ACC112 (cell line): ENCODE results near the gene CHN1.
A peak's percentile ranks its signal among the peaks of the same experiment; 100 is the strongest.

Experiments
- H2AFZ ChIP-seq: fragments of 200-600 bp; sonication (generic); one replicate; pipeline ENCODE4 v1.6.0; 2017; ENCODE audit warnings: antibody characterized with exemption, low read length; ENCODE audit not compliant: unreplicated experiment
- H3K27ac ChIP-seq: fragments of 200-600 bp; sonication (generic); 2 replicates; pipeline ENCODE4 v1.5.1; 2014; ENCODE audit warnings: low read depth, mild to moderate bottlenecking, antibody characterized with exemption, low read length, moderate library complexity
- H3K27me3 ChIP-seq: fragments of 200-600 bp; sonication (generic); 2 replicates; pipeline ENCODE4 v1.6.1; 2014; ENCODE audit warnings: mild to moderate bottlenecking, antibody characterized with exemption, low read length, moderate library complexity, mixed read lengths; ENCODE audit not compliant: insufficient read depth
- H3K36me3 ChIP-seq: fragments of 200-600 bp; sonication (generic); 2 replicates; pipeline ENCODE4 v1.6.1; 2016; ENCODE audit warnings: mild to moderate bottlenecking, antibody characterized with exemption, low read length, moderate library complexity, mixed read lengths; ENCODE audit not compliant: insufficient read depth
- H3K4me1 ChIP-seq: fragments of 200-600 bp; sonication (generic); one replicate; pipeline ENCODE4 v1.6.1; 2016; ENCODE audit warnings: low read length, mixed read lengths; ENCODE audit not compliant: insufficient read depth, unreplicated experiment, control insufficient read depth
- H3K4me3 ChIP-seq: fragments of 200-600 bp; sonication (generic); 2 replicates; pipeline ENCODE4 v1.5.1; 2014; ENCODE audit warnings: mild to moderate bottlenecking, low read depth, low read length
- H3K79me2 ChIP-seq: fragments of 200-600 bp; sonication (generic); one replicate; pipeline ENCODE4 v1.6.0; 2016; ENCODE audit warnings: low read length; ENCODE audit not compliant: control insufficient read depth, unreplicated experiment, insufficient read depth

Gene CHN1

GRCh38 chr2:174901075-174901474, 104.1 kb downstream of the CHN1 start:
- Histone ChIP-seq H2AFZ (peak overlapping the region; percentile 33), H3K79me2 (no peaks in the 10 kb centered on the region), H3K4me3 (peak overlapping the region; percentile 52), H3K27me3 (no peaks in the 10 kb centered on the region), H3K27ac (no peak overlapping the region), H3K36me3 (no peaks in the 10 kb centered on the region), H3K4me1 (peaks cover 8% of the 10 kb centered on the region)

- H3K36me3 ChIP-seq = no peaks in the 10 kb centered on the region
- H2AFZ ChIP-seq = peak overlapping the region; percentile 29
Observed at GRCh38 chr2:174897286-174897685, 107.9 kb downstream of the CHN1 start.

GRCh38 chr2:174893018-174893417, 112.2 kb downstream of the CHN1 start:
- Histone ChIP-seq H2AFZ (no peak overlapping the region), H3K27me3 (no peaks in the 10 kb centered on the region), H3K79me2 (no peaks in the 10 kb centered on the region), H3K4me3 (no peak overlapping the region), H3K27ac (no peak overlapping the region), H3K36me3 (no peaks in the 10 kb centered on the region), H3K4me1 (no peaks in the 10 kb centered on the region)

More at GRCh38 chr2:174897286-174897685, 107.9 kb downstream of the CHN1 start:
- Histone ChIP-seq H3K27ac (no peak overlapping the region), H3K27me3 (no peaks in the 10 kb centered on the region), H3K4me3 (no peak overlapping the region), H3K4me1 (peaks cover 3% of the 10 kb centered on the region), H3K79me2 (no peaks in the 10 kb centered on the region)

- Histone ChIP-seq H2AFZ (peak overlapping the region; percentile 11), H3K4me1 (no peaks in the 10 kb centered on the region)
Observed at GRCh38 chr2:174892546-174892945, 112.6 kb downstream of the CHN1 start.

GRCh38 chr2:174888646-174889271, 116.4 kb downstream of the CHN1 start:
- Histone ChIP-seq H3K27ac (no peak overlapping the region), H3K79me2 (no peaks in the 10 kb centered on the region), H3K27me3 (no peaks in the 10 kb centered on the region), H3K36me3 (no peaks in the 10 kb centered on the region), H3K4me1 (no peaks in the 10 kb centered on the region), H3K4me3 (no peak overlapping the region), H2AFZ (no peak overlapping the region)

More at GRCh38 chr2:174892546-174892945, 112.6 kb downstream of the CHN1 start:
- no peaks in the 10 kb centered on the region for H3K36me3 ChIP-seq
- no peak overlapping the region for H3K27ac ChIP-seq
- no peaks in the 10 kb centered on the region for H3K79me2 ChIP-seq
- no peaks in the 10 kb centered on the region for H3K27me3 ChIP-seq
- H3K4me3 ChIP-seq = no peak overlapping the region

- Histone ChIP-seq H3K4me3 (no peak overlapping the region), H3K4me1 (no peaks in the 10 kb centered on the region), H2AFZ (no peak overlapping the region), H3K36me3 (no peaks in the 10 kb centered on the region), H3K79me2 (no peaks in the 10 kb centered on the region), H3K27ac (no peak overlapping the region), H3K27me3 (no peaks in the 10 kb centered on the region)
Observed at GRCh38 chr2:174888146-174888545, 117.0 kb downstream of the CHN1 start.

- Histone ChIP-seq H3K4me1 (peaks cover 7% of the 10 kb centered on the region), H3K36me3 (no peaks in the 10 kb centered on the region), H3K27me3 (no peaks in the 10 kb centered on the region), H3K4me3 (no peak overlapping the region), H3K79me2 (no peaks in the 10 kb centered on the region), H3K27ac (no peak overlapping the region), H2AFZ (no peak overlapping the region)
Observed at GRCh38 chr2:174882416-174882815, 122.8 kb downstream of the CHN1 start.

- no peak overlapping the region for H3K4me3 ChIP-seq
- H3K27ac ChIP-seq = no peak overlapping the region
- H2AFZ ChIP-seq = no peak overlapping the region
- H3K27me3 ChIP-seq = no peaks in the 10 kb centered on the region
- H3K4me1 ChIP-seq = peaks cover 7% of the 10 kb centered on the region
- H3K79me2 ChIP-seq = no peaks in the 10 kb centered on the region
- H3K36me3 ChIP-seq = no peaks in the 10 kb centered on the region
Observed at GRCh38 chr2:174881678-174882077, 123.5 kb downstream of the CHN1 start.

- Histone ChIP-seq H3K4me1 (peaks cover 7% of the 10 kb centered on the region), H3K27me3 (no peaks in the 10 kb centered on the region), H3K4me3 (peak overlapping the region; percentile 72), H3K36me3 (no peaks in the 10 kb centered on the region), H3K27ac (no peak overlapping the region), H2AFZ (peak overlapping the region; percentile 40), H3K79me2 (no peaks in the 10 kb centered on the region)
Observed at GRCh38 chr2:174878537-174879147, 126.5 kb downstream of the CHN1 start.

- Histone ChIP-seq H2AFZ (peak overlapping the region; percentile 47), H3K4me3 (no peak overlapping the region), H3K27me3 (no peaks in the 10 kb centered on the region), H3K36me3 (no peaks in the 10 kb centered on the region), H3K79me2 (no peaks in the 10 kb centered on the region), H3K4me1 (peaks cover 7% of the 10 kb centered on the region), H3K27ac (no peak overlapping the region)
Observed at GRCh38 chr2:174877751-174878150, 127.4 kb downstream of the CHN1 start.

GRCh38 chr2:174877301-174877700, 127.9 kb downstream of the CHN1 start:
- Histone ChIP-seq H3K79me2 (no peaks in the 10 kb centered on the region), H3K27ac (no peak overlapping the region), H2AFZ (peak overlapping the region; percentile 47), H3K4me3 (no peak overlapping the region), H3K27me3 (no peaks in the 10 kb centered on the region), H3K36me3 (no peaks in the 10 kb centered on the region), H3K4me1 (peaks cover 7% of the 10 kb centered on the region)
